Activated CD8-positive, alpha-beta memory T cell treated with anti-CD3 and anti-CD28 coated beads for 48 hours (primary cell): ENCODE data around the gene HELB.
"Not testable (repeated sequence)": the region's sequence is repeated elsewhere in the genome, so short reads cannot be mapped to it uniquely, and the experiment has no call there.

Source experiments
- DNase-seq, 3 experiments: peaks; one replicate each; pipeline ENCODE4 v3.0.0-alpha.2; 2020; ENCODE audit warnings: low read depth in 2 of 3, low spot score in 2 of 3

HELB gene

GRCh38 chr12:66302827-66303169 is 505 bp downstream of the HELB start:
- no peak for DNase-seq

GRCh38 chr12:66303316-66303804 is 1.1 kb downstream of the HELB start:
- DNase-seq = not testable (repeated sequence)

GRCh38 chr12:66304296-66304900 is 2.1 kb downstream of the HELB start:
- no peak for DNase-seq

- DNase-seq = no peak
Measured at GRCh38 chr12:66309606-66310005, 7.3 kb downstream of the HELB start.

GRCh38 chr12:66312189-66312588 is 9.9 kb downstream of the HELB start:
- DNase-seq = no peak

GRCh38 chr12:66314278-66314677 is 12.0 kb downstream of the HELB start:
- no peak for DNase-seq

GRCh38 chr12:66319266-66319954 is 17.1 kb downstream of the HELB start:
- no peak for DNase-seq

- no peak for DNase-seq
Measured at GRCh38 chr12:66320996-66321395, 18.7 kb downstream of the HELB start.

GRCh38 chr12:66321435-66321834 is 19.1 kb downstream of the HELB start:
- DNase-seq = no peak

- no peak for DNase-seq
Measured at GRCh38 chr12:66323017-66323416, 20.7 kb downstream of the HELB start.

GRCh38 chr12:66329941-66330340 is 27.6 kb downstream of the HELB start:
- no peak for DNase-seq

- DNase-seq = no peak
Measured at GRCh38 chr12:66331016-66331415, 28.7 kb downstream of the HELB start.

GRCh38 chr12:66331814-66332213 is 29.5 kb downstream of the HELB start:
- DNase-seq = no peak

- no peak for DNase-seq
Measured at GRCh38 chr12:66335746-66336145, 33.5 kb downstream of the HELB start.

- no peak for DNase-seq
Measured at GRCh38 chr12:66337381-66338010, 35.2 kb downstream of the HELB start.

- DNase-seq = no peak
Measured at GRCh38 chr12:66340131-66340530, 37.8 kb downstream of the HELB start.

GRCh38 chr12:66341126-66341525 is 38.8 kb downstream of the HELB start:
- DNase-seq = no peak

- no peak for DNase-seq
Measured at GRCh38 chr12:66345212-66345611, 42.9 kb downstream of the HELB start.

GRCh38 chr12:66345956-66346355 is 43.7 kb downstream of the HELB start:
- DNase-seq = no peak

- no peak for DNase-seq
Measured at GRCh38 chr12:66351301-66351700, 49.0 kb downstream of the HELB start.

- DNase-seq = no peak
Measured at GRCh38 chr12:66352197-66352596, 49.9 kb downstream of the HELB start.

GRCh38 chr12:66352899-66353298 is 50.6 kb downstream of the HELB start:
- no peak for DNase-seq

GRCh38 chr12:66354291-66354690 is 52.0 kb downstream of the HELB start:
- DNase-seq = no peak
